GM12878 (cell line): ENCODE measurements around the gene OPCML. TPM values are rescaled to one million over a fixed set of nuclear protein-coding genes. Genes with fewer than 3 reads are reported as not detected.

Source experiments
- ATAC-seq: fragments of 200-7000 bp; cut with Tn5 transposase; 3 replicates; pipeline ENCODE4 v1.9.1; 2020; ENCODE audit warnings: mild to moderate bottlenecking, moderate library complexity
- BruUV-seq: library from RNA; stranded (reverse); fragments of 400-500 nt; replicated peaks from 2 replicates; lab custom pipeline; 2021; lab: Mats Ljungman, UMichigan
- CTCF ChIA-PET: fragments of 300-600 bp; sonication (Branson Sonifier 250); formaldehyde crosslinking; extraction: SDS; loops from one replicate; lab custom pipeline; 2021; ENCODE audit warnings: inconsistent platforms; lab: Yijun Ruan, JAX
- POLR2A ChIA-PET: fragments of 350-600 bp; formaldehyde crosslinking; extraction: SDS; loops from one replicate; lab custom pipeline; 2021; ENCODE audit warnings: inconsistent platforms; lab: Charles Lee
- RAD21 ChIA-PET: fragments of 300-600 bp; sonication (Branson Sonifier 250); formaldehyde crosslinking; loops from one replicate; lab custom pipeline; 2023; ENCODE audit warnings: antibody characterized with exemption; ENCODE audit not compliant: unreplicated experiment; lab: Charles Lee
- SMC1A ChIA-PET: fragments of 300-600 bp; sonication (Branson Sonifier 250); formaldehyde crosslinking; loops from one replicate; lab custom pipeline; 2023; ENCODE audit not compliant: unreplicated experiment, uncharacterized antibody; lab: Charles Lee
- DNase-seq: peaks from one replicate; pipeline ENCODE4 v3.0.0-alpha.2; 2011; ENCODE audit warnings: low read depth, low spot score
- FAIRE-seq: peaks from 3 replicates; lab custom pipeline; 2011; peaks lifted over from hg19 to GRCh38; lab: Jason Lieb, UNC
- H2AFZ ChIP-seq: 2 replicates; pipeline ENCODE4 v1.6.0; 2011; ENCODE audit warnings: low read depth, low read length, control low read depth; ENCODE audit not compliant: control insufficient read depth
- H3K27ac ChIP-seq: 2 replicates; pipeline ENCODE4 v1.5.1; 2011; ENCODE audit warnings: control low read depth; ENCODE audit not compliant: control insufficient read depth, insufficient read depth
- H3K27me3 ChIP-seq, 2 experiments: replicated peaks in 1 of 2; 2 replicates each; pipeline versions ENCODE4 v1.6.0 to v1.6.1; 2011; ENCODE audit warnings: low read length in 1 of 2; ENCODE audit not compliant: control insufficient read depth in 2 of 2, insufficient read depth in 2 of 2
- H3K36me3 ChIP-seq, 2 experiments: 2 replicates each; pipeline ENCODE4 v1.5.1; 2011; ENCODE audit warnings: low read length in 1 of 2; ENCODE audit not compliant: control insufficient read depth in 2 of 2, insufficient read depth in 2 of 2
- H3K4me1 ChIP-seq: 2 replicates; pipeline ENCODE4 v1.6.1; 2011; ENCODE audit warnings: mild to moderate bottlenecking, low read length, moderate library complexity, mixed read lengths; ENCODE audit not compliant: control insufficient read depth, insufficient read depth
- H3K4me2 ChIP-seq: 2 replicates; pipeline ENCODE4 v1.6.0; 2011; ENCODE audit warnings: control low read depth; ENCODE audit not compliant: control insufficient read depth, insufficient read depth
- H3K4me3 ChIP-seq: fragments of 200-600 bp; sonication (generic); 2 replicates; pipeline ENCODE4 v1.5.1; 2016
- H3K79me2 ChIP-seq: 2 replicates; pipeline ENCODE4 v1.6.0; 2011; ENCODE audit warnings: low read length; ENCODE audit not compliant: control insufficient read depth, insufficient read depth
- H3K9ac ChIP-seq: 2 replicates; pipeline ENCODE4 v1.8.0; 2011; ENCODE audit warnings: low read length, control low read depth, mixed read lengths; ENCODE audit not compliant: control insufficient read depth, insufficient read depth
- H3K9me3 ChIP-seq: replicated peaks from 3 replicates; pipeline ENCODE4 v1.5.1; 2011; ENCODE audit warnings: mild to moderate bottlenecking, low read length; ENCODE audit not compliant: control insufficient read depth, insufficient read depth
- H4K20me1 ChIP-seq: 2 replicates; pipeline ENCODE4 v1.6.0; 2011; ENCODE audit not compliant: control insufficient read depth, insufficient read depth
- BCL11A ChIP-seq: IDR thresholded peaks from 2 replicates; pipeline ENCODE4 v1.6.1; 2011; ENCODE audit warnings: low read depth, low read length
- CBFB ChIP-seq: IDR thresholded peaks from 2 replicates; pipeline ENCODE4 v1.6.1; 2016; ENCODE audit warnings: antibody characterized with exemption, low read depth
- HCFC1 ChIP-seq: fragments of 150-350 bp; IDR thresholded peaks from 2 replicates; pipeline ENCODE4 v1.6.1; 2014; ENCODE audit warnings: low read length
- HDAC2 ChIP-seq: fragments of 200-600 bp; sonication (generic); IDR thresholded peaks from 2 replicates; pipeline ENCODE4 v1.6.1; 2017
- IRF4 ChIP-seq: IDR thresholded peaks from 2 replicates; pipeline ENCODE4 v1.6.1; 2011; ENCODE audit warnings: low read depth, low read length
- KAT2A ChIP-seq: conservative IDR thresholded peaks from 2 replicates; pipeline ENCODE4 v1.6.1; 2011; ENCODE audit warnings: low read depth, low read length; ENCODE audit not compliant: control insufficient read depth
- LARP7 ChIP-seq: fragments of 450-650 bp; IDR thresholded peaks from 2 replicates; pipeline ENCODE4 v1.6.1; 2017; ENCODE audit warnings: mild to moderate bottlenecking
- MXI1 ChIP-seq: fragments of 150-350 bp; IDR thresholded peaks from 2 replicates; pipeline ENCODE4 v1.6.1; 2011; ENCODE audit warnings: low read depth, mild to moderate bottlenecking, inconsistent platforms, low read length, improper control_type of control experiment
- MYB ChIP-seq: fragments of 150-350 bp; IDR thresholded peaks from 2 replicates; pipeline ENCODE4 v1.6.1; 2014; ENCODE audit warnings: mild to moderate bottlenecking, low read depth, low read length, borderline replicate concordance
- POLR2AphosphoS5 ChIP-seq: IDR thresholded peaks from 2 replicates; pipeline ENCODE4 v1.6.1; 2011; ENCODE audit warnings: mild to moderate bottlenecking, low read length, inconsistent platforms
- ZBED1 ChIP-seq: IDR thresholded peaks from 2 replicates; pipeline ENCODE4 v1.6.1; 2016; ENCODE audit warnings: borderline replicate concordance
- WGBS: methylation state at CpG from one replicate; pipeline ENCODE4 v1.1.6; 2016; ENCODE audit warnings: low lambda C conversion rate; ENCODE audit not compliant: insufficient replicate concordance, insufficient coverage; ENCODE audit errors: missing lambda C conversion rate; 5-methylcytosine and 5-hydroxymethylcytosine counted together
- in situ Hi-C: fragments of 300-500 bp; cut with MboI; formaldehyde crosslinking; loops from 9 replicates; pipeline ENCODE4 v1.14.3; 2018; ENCODE audit warnings: mixed read lengths
- intact Hi-C: fragments of 100-400 bp; cut with micrococcal nuclease; formaldehyde crosslinking; loops from one replicate; pipeline ENCODE4 v1.14.2; 2022; ENCODE audit not compliant: unreplicated experiment
- polyA plus RNA-seq, 11 experiments: library from polyadenylated mRNA; depleted of rRNA in 4 of 11; unstranded in 6 of 11; stranded (reverse) in 5 of 11; fragments of >200 nt; fragmentation: Nextera tagmentation in 4 of 11; fragmentation: Illumina TruSeq in 1 of 11; extraction: Ambion mirVana in 4 of 11; extraction: Trizol in 1 of 11; gene quantifications; 1 replicate in 1 of 11; 2 replicates in 10 of 11; pipeline versions ENCODE4 v1.2.1 to v1.2.3, GENCODE V29; 2011 to 2016; ENCODE audit warnings: inconsistent platforms in 2 of 11, missing spikeins in 2 of 11, low read depth in 1 of 11
- total RNA-seq, 4 experiments: library from RNA; depleted of rRNA in 3 of 4; stranded (reverse); fragments of >200 nt in 3 of 4; fragmentation: Illumina TruSeq in 1 of 4; extraction: Trizol in 1 of 4; gene quantifications; 2 replicates each; pipeline versions ENCODE4 v1.2.1 to v1.2.3, GENCODE V29; 2013 to 2021
- TF ChIP-seq, protein P1 (sequence below): fragments of 450-650 bp; IDR thresholded peaks from 2 replicates; pipeline ENCODE4 v1.6.1; 2016; ENCODE audit warnings: mild to moderate bottlenecking
- TF ChIP-seq, protein P2 (sequence below): IDR thresholded peaks from 2 replicates; pipeline ENCODE4 v1.6.1; 2012; ENCODE audit warnings: mild to moderate bottlenecking, low read depth, low read length

OPCML gene
- total and polyA plus RNA-seq, 10 of the 15 experiments (the other 5 are each of a cell fraction or from before 2014, with no cell fraction given), result 0.84 TPM; not detected in 9

DNA sequence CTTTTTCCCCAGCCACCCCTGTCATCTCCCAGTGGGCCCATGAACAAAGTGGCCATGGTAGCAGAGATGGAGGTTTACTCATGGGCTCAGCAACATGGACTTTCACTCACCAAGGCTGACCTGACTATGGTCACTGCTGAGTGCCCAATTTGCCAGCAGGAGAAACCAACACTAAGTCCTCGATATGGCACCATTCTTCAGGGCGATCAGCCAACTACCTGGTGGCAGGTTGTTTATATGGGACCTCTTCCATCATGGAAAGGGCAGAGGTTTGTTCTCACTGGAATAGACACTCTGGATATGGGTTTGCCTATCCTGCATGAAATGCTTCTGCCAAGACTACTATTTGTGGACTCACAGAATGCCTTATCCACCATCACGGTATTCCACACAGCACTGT, 1152.8 kb downstream of the OPCML start:
- TF ChIP-seq, protein P1, sequence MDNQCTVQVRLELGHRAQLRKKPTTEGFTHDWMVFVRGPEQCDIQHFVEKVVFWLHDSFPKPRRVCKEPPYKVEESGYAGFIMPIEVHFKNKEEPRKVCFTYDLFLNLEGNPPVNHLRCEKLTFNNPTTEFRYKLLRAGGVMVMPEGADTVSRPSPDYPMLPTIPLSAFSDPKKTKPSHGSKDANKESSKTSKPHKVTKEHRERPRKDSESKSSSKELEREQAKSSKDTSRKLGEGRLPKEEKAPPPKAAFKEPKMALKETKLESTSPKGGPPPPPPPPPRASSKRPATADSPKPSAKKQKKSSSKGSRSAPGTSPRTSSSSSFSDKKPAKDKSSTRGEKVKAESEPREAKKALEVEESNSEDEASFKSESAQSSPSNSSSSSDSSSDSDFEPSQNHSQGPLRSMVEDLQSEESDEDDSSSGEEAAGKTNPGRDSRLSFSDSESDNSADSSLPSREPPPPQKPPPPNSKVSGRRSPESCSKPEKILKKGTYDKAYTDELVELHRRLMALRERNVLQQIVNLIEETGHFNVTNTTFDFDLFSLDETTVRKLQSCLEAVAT, result no peak
- no peak for TF ChIP-seq KAT2A
- no peak for TF ChIP-seq HDAC2
- TF ChIP-seq, protein P2, sequence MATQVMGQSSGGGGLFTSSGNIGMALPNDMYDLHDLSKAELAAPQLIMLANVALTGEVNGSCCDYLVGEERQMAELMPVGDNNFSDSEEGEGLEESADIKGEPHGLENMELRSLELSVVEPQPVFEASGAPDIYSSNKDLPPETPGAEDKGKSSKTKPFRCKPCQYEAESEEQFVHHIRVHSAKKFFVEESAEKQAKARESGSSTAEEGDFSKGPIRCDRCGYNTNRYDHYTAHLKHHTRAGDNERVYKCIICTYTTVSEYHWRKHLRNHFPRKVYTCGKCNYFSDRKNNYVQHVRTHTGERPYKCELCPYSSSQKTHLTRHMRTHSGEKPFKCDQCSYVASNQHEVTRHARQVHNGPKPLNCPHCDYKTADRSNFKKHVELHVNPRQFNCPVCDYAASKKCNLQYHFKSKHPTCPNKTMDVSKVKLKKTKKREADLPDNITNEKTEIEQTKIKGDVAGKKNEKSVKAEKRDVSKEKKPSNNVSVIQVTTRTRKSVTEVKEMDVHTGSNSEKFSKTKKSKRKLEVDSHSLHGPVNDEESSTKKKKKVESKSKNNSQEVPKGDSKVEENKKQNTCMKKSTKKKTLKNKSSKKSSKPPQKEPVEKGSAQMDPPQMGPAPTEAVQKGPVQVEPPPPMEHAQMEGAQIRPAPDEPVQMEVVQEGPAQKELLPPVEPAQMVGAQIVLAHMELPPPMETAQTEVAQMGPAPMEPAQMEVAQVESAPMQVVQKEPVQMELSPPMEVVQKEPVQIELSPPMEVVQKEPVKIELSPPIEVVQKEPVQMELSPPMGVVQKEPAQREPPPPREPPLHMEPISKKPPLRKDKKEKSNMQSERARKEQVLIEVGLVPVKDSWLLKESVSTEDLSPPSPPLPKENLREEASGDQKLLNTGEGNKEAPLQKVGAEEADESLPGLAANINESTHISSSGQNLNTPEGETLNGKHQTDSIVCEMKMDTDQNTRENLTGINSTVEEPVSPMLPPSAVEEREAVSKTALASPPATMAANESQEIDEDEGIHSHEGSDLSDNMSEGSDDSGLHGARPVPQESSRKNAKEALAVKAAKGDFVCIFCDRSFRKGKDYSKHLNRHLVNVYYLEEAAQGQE, result no peak
- TF ChIP-seq CBFB, result no peak
- no peak for TF ChIP-seq HCFC1
- no peak for TF ChIP-seq IRF4
- TF ChIP-seq POLR2AphosphoS5, result no peak
- TF ChIP-seq ZBED1, result no peak
- TF ChIP-seq MXI1, result no peak
- no peak for TF ChIP-seq LARP7
- TF ChIP-seq MYB, result no peak
- no peak for TF ChIP-seq BCL11A
- 51% methylated on average over 3 of the region's 3 CpGs for WGBS
- no peaks in the 10 kb centered on the region for H3K36me3 ChIP-seq
- POLR2A ChIA-PET, result no interaction called here
- H3K79me2 ChIP-seq, result no peaks in the 10 kb centered on the region
- H3K4me2 ChIP-seq, result no peak overlapping the region
- no peaks in the 10 kb centered on the region for H3K4me1 ChIP-seq
- H3K9me3 ChIP-seq, result no peaks in the 10 kb centered on the region; the same call in 2 of the 3 replicates
- RAD21 ChIA-PET, result no interaction called here
- CTCF ChIA-PET, result no interaction called here
- no peak for DNase-seq
- in situ Hi-C loops (no loop called here), intact Hi-C loops (no loop called here)
- no peak overlapping the region for H3K4me3 ChIP-seq
- no peak for ATAC-seq
- no peak overlapping the region for H3K9ac ChIP-seq
- no TSS peak for BruUV-seq
- FAIRE-seq, result no peak
- H3K27ac ChIP-seq, result no peak overlapping the region
- H2AFZ ChIP-seq, result no peak overlapping the region
- H3K27me3 ChIP-seq, result no peaks in the 10 kb centered on the region
- no peaks in the 10 kb centered on the region for H4K20me1 ChIP-seq
- SMC1A ChIA-PET, result no interaction called here
